Measurements from ENCODE around the gene TSPAN16.
A peak's percentile ranks its signal among the peaks of the same experiment; 100 is the strongest.
"Not testable (repeated sequence)": the region's sequence is repeated elsewhere in the genome, so short reads cannot be mapped to it uniquely, and the experiment has no call there.

Gene TSPAN16

DNA sequence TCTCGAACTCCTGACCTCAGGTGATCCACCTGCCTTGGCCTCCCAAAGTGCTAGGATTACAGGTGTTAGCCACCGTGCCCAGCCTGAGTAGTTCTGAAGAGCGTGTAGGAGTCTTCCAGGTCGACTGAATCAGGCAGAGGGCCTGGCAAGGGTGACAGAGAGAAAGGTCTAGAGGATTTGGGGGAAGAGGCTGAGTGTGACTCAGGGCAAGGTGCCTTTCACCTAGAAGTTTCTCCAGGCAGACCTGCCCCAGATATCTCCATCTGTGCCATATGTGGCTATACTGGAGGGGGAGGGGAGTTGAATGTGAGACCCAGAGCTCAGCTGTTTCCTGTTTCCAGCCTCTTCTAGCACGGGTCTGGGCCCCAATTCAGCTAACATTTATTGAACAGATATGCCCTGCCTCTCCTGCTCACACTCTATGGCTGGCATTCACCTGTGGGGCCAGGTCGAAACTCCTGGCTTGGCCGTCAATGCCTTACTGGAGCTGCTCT lies 51.6 kb downstream of the TSPAN16 start:
- DNase-seq = no peak

DNA sequence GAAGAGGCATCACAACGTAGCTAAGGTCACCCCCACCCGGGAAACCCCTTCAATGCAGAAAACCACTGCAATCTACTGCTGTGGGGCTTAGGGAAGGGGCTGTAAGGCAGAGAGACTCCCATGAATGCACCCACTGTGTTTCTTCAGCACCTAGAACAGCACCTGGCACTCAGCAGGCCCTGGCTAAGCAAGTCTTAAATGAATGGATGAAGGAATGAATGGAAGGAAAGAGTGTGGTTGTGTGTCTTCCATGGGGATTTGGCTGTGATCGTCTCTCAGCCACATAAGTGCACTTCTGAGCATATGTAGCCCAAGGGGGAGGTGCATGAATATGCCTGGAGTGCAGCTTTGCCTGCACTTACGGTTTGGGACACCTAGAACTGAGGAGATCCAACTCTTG lies 53.2 kb downstream of the TSPAN16 start:
- no peak for DNase-seq

DNA sequence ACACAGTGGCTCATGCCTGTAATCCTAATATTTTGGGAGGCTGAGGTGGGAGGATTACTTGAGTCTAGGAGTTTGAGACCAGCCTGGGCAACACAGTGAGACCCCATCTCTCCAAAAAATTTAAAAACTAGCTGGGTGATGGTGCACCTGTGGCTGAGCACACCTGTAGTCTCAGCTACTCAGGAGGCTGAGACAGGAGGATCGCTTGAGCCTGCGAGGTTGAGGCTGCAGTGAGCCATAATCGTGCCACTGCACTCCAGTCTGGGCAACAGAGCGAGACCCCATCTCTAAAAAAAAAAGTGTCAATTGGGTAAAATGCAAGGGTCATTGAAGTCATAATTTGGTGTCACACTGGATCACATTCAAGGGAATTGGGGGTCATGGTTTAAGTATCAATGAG lies 58.1 kb downstream of the TSPAN16 start:
- DNase-seq = not testable (repeated sequence)

DNA sequence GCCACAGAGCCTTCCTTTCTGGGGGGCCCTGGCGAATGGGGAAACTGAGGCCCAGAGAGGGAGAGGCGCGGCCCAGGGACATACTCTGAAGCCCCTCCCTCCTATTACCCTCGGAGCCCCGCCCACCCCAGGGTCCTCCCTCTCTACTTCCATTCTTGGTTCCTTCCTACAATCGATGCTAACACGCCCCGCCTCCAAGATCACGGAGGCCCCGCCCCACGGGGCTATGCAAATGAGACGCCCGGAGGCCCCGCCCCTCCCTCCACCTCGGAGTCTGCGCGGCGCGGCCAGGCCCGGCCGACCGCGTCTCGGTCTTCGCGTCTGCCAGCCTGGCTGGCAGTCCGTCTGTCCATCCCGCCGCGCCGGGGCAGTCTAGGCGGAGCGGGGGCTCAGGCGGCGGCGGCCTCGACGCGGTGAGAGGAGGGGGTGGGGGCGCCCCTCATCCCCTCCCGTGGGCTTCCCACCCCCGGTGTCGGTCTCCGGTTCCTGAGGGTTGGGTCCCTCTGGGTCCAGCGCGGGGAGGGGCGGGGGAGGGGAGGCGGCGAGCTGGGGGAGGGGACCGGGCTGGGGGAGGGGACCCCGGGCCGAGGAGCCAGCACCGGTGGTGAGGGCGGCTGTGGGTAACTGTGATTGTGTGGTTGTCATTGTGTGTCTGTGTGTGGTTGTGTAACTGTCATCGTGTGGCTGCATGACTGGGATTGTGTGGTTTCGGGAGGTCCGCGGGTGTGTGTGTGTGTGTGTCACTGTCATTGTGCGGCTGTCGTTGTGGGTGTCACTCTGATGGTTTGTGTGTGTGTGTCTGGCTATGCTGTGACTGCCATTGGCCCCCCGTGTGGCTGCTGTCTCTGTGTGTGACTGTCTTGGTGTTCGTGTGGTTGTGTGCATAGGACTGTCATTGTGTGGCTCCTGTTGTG lies 59.5 kb downstream of the TSPAN16 start, which contains the start of gene PLPPR2:
PLPPR2 (plus strand) TSS at position 273 of the 914 bp plus-strand sequence. CDS start 2,242 bp downstream, outside the sequence.
- DNase-seq = peak; percentile 76

DNA sequence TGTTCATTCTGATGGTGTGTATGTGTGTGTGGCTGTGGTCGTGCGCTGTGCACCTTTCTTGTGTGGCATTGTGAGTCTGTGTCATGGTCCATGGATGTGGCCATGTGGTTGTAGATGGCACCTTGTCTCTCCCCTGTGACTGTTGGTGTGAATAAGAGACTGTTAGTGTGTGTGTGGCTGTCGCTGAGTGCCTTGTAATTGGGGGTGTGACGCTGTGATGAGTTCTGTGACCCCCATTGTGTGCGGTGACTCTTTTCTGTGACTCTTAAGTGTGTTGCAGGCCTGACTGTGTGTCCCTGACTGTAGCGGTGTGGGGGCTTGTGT lies 60.1 kb downstream of the TSPAN16 start:
- DNase-seq = no peak

DNA sequence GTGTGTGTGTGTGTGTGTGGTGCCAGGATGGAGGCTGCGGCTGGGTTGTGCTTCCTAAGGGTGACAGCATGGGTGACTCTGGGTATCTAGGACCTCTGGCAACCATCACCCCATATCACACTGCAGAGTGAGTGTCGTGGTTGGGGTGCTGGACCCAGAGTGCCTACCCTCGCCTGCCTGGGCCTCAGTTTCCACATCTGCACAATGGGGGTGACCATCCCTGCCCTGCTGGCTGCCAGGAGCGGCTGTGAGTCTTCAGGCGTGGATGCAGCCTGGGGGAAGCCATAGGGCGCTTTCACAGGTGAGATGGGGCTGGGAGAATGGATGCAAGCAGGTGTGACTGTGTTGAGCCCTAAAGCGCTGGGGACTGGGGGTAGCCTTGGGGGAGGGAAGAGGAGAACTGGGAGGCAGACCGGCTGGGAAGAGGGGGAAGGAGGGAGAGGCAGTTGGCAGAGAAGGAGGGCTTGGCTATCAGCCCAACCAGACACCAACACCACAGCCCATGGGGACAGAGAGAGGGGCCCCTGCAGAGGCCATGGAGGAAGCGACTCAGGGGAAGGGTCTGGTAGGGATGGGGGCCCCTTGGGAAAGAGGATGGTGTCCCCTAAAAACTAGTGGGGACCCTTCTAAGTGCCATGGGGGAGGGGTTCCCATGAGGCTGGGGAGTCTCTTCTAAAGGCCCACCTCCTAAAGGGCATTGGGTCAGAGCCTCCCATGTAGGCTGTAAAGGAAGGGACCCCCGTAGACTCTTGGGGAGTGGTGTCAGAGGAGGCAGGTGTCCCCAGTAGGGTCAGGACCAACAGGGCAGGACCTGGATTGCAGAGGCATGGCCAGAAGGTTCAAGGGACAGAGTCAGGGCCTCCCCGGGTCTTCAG lies 61.0 kb downstream of the TSPAN16 start:
- no peak for DNase-seq

DNA sequence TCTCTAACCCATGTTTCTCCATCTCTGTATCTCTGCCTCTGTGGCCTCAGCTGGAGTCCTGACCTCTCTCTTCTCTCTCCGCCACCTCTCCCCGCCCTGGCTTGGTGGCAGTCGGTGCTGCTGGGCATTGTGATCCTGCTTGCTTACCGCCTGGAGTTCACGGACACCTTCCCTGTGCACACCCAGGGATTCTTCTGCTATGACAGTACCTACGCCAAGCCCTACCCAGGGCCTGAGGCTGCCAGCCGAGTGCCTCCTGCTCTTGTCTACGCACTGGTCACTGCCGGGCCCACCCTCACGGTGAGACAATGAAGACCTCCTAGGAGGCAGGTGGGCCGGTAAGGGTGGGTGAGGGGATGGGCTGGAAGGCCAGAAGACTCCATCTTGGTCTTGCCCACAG lies 63.5 kb downstream of the TSPAN16 start:
- no peak for DNase-seq

DNA sequence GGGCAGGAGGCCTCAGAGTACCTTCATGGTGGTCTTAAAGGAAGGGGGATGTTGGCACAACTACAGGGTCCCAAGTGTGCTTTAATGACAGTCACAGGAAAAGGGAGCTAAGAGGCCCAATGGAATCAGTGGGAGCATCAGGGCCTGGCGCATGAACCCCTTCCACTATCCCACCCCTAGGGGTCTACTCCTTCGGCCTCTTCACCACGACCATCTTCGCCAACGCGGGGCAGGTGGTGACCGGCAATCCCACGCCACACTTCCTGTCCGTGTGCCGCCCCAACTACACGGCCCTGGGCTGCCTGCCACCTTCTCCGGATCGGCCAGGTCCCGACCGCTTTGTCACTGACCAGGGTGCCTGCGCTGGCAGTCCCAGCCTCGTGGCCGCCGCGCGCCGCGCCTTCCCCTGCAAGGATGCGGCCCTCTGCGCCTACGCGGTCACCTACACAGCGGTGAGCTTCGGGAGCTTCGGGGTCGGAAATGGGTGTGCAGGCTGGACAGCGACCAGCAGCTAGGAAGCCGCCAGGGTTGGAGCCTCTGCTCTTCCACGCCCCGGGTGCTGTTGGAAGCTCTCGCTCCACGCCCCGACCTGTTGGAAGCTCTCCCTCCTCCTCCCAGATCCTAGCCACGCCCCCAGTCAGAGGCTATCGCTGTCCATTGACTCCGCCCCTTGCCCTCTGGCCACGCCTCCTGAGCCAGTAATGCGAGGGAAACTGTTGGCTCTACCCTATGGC lies 65.2 kb downstream of the TSPAN16 start:
- DNase-seq = no peak

DNA sequence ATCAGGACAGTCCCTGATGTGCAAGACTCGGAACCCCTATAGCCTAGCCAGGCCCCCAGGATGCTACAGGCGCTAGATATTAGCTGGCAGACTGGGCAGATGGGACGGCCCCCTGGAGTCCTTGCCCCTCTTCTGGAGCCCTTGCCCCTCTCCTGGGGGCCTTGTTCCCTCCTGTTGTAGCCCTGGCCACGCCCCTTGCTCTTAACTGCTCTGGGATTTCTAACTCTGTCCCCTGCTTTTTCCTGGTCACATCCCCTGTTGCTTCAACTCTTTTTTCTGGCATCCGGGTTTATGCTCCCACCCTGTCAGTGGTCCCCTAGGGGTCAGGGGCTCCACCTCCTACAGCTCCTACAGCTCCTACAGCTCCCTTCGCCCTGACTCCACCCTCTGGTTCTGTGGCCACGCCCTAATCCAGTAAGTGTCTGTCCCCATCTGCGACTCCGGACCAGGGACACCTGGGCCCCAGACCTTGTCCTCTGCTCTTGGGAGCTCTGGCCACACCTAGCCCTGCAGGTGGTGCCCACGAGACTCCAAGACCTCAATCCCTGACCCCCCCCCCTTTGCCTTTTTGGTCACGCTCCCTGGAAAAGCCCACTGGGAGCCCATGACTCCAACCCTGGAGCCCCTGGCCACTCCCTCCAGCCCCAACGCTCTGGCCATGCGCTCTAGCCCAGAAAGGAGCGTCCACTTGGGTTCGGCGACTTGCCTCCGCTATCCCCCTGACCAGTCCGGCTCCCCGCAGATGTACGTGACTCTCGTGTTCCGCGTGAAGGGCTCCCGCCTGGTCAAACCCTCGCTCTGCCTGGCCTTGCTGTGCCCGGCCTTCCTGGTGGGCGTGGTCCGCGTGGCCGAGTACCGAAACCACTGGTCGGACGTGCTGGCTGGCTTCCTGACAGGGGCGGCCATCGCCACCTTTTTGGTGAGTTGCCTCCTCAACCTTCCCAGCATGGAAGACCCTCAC lies 66.1 kb downstream of the TSPAN16 start:
- DNase-seq = no peak

DNA sequence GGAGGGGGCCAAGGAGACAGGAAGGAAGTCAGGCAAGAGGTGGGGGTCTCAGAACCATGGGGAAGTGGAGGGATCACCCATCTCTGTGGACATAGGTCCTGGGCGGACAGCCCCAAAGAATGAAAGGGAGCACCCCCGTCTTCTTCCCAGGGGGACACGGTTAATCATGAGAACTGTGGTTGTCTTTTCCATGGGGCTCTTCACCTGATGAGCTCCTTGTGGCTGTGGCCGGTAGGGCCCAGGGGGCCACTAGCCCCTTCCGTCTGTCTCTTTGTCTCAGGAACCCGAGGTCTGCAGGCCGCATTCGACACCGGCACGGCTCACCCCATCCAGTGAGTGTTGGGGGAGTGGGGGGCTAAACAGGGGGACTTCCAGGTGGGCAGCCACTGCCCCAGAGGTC lies 67.9 kb downstream of the TSPAN16 start:
- DNase-seq = no peak

DNA sequence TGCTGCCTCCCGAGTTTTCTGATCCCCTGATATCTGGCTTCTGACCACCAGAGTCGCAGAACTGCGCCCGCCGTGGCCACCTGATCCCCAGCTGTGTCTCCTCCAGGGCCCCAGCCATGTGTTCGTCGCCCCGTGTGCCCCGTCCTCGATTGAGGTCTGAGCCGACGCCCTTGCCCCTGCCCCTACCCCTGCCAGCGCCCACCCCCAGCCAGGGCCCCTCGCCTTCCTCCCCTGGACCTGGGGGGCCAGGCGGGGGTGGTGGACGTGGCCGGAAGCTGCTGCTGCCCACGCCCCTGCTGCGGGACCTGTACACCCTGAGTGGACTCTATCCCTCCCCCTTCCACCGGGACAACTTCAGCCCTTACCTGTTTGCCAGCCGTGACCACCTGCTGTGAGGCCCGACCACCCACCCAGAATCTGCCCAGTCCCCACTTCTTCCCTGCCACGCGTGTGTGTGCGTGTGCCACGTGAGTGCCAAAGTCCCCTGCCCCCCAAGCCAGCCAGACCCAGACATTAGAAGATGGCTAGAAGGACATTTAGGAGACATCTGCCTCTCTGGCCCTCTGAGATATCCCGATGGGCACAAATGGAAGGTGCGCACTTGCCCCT lies 68.4 kb downstream of the TSPAN16 start:
- no peak for DNase-seq

DNA sequence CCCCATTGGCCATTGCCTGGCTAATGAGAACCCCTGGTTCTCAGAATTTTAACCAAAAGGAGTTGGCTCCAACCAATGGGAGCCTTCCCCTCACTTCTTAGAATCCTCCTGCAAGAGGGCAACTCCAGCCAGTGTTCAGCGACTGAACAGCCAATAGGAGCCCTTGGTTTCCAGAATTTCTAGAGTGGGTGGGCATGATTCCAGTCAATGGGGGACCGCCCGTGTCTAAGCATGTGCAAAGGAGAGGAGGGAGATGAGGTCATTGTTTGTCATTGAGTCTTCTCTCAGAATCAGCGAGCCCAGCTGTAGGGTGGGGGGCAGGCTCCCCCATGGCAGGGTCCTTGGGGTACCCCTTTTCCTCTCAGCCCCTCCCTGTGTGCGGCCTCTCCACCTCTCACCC lies 69.0 kb downstream of the TSPAN16 start:
- no peak for DNase-seq

All from activated gamma-delta T cell treated with Interleukin-2 at 50 U/mL for 16 hours (primary cell).